Stimulated activated CD4-positive, alpha-beta T cell treated with anti-CD3 and anti-CD28 coated beads, Interleukin-1b, Interleukin-23, amount 100 ng/mL, for 1 hour (primary cell): ENCODE measurements around the gene CDKN2B-AS1.

Source experiments
- DNase-seq, 2 donors: peaks; one replicate each; pipeline ENCODE4 v3.0.0-alpha.2; 2020; ENCODE audit warnings: low read depth in 2 of 2

The CDKN2B-AS1 gene

GRCh38 chr9:22148876-22149637 is 154.5 kb downstream of the CDKN2B-AS1 start:
- DNase-seq, result no peak

DNA sequence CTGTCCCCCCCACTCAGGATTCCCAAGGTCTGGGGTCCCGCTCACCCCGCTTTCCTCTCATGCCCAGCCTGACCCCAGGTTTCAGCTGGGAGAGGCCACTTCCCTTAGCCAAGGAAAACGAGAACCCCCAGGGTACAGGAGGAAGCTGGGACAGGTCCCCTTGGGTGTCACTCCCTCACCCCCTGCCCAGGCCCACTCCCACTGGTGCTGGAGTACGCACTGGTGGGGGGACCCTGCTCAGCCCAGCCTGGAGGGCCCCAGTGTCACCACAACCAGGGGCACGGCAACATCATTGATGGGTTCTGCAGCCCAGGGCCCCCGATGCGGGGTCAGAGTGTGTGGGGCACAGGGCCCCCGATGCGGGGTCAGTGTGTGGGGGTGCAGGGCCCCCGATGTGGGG is 159.5 kb downstream of the CDKN2B-AS1 start:
- no peak for DNase-seq

- DNase-seq, result no peak
Measured at GRCh38 chr9:22156586-22156985, 162.0 kb downstream of the CDKN2B-AS1 start.

GRCh38 chr9:22157276-22157675 is 162.7 kb downstream of the CDKN2B-AS1 start:
- DNase-seq, result no peak

DNA sequence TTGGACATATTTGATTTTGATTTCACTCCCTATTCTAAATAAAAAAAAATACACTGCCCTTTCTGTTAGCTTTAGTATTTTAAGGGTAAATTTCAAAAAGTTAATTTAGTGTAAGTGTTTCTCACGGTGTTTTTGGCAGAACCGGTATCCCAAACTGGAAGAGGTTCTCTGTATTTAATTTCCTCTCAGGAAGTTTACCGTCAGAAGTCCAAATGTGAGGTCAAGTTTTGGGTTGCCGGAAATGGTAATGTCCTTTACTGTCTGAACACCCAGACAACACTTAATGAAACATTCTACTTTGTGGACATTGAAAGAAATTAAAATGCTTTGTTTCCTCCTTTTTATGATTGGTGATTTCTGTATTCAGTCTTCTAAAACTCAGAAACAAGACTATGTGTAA is 163.2 kb downstream of the CDKN2B-AS1 start:
- no peak for DNase-seq

- no peak for DNase-seq
Measured at GRCh38 chr9:22158271-22158670, 163.7 kb downstream of the CDKN2B-AS1 start.

DNA sequence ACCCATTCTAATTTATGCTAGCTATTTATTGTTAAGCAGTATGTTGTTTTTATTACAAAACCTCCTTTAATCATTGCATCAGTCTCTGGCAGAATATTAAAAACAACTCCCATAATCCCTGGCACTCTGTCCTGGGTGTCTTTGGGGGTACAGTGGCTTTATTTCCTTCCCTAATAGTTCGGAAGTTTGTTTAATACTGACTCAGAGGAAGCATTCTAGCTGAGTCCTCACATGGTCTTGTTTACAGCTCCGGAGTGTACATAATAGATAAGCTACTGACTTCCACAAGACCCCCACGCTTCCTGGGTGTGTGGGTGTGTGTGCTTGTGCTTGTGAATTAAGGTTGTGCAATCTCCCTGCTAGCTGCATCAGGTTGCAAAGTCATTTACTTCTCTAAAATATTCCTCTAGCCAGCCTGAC is 164.3 kb downstream of the CDKN2B-AS1 start:
- DNase-seq, result no peak

DNA sequence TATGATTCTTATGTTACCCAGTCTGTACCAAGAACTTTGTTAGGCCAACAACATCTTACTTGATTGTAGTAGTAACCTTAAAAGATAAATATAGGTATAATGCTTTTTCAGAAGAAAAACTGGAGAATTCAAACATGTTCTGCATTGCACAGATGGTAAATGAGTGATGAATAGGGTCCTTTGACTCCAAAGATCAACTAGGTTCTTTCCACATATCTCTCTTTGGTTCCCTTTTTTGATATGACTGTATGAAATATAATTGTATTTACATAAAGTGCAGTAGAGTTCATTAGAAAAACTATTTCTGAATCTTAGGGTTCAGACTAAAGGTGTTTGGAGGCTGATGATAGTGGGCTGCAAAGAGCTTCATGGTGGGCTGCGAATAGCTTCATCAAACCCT is 165.0 kb downstream of the CDKN2B-AS1 start:
- no peak for DNase-seq

- no peak for DNase-seq
Measured at GRCh38 chr9:22160221-22160620, 165.6 kb downstream of the CDKN2B-AS1 start.

GRCh38 chr9:22165144-22165543 is 170.6 kb downstream of the CDKN2B-AS1 start:
- no peak for DNase-seq

DNA sequence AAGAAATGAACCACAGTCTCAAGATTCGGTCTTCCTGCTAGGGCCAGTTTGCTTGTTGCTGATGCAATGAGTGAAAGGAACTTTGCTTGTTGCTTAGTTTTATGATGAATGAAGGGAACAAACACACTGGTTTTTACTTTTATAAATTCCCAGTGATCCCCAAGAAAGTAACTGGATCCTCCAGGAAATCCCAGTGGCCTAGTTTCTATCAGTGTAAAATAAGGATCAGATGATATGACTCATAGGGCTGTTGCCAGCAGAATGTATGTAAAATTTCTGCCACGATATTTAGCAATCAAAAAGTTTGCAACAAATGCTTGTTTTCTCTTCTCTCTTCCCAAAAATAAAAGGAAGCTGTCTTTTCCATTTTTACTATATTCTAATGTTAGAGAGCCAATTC is 174.7 kb downstream of the CDKN2B-AS1 start:
- DNase-seq, result no peak

GRCh38 chr9:22169727-22170503 is 175.3 kb downstream of the CDKN2B-AS1 start:
- DNase-seq, result no peak
